Osteoblast (primary cell): ENCODE measurements around the gene SORCS2. TPM values are rescaled to one million over a fixed set of nuclear protein-coding genes. Genes with fewer than 3 reads are reported as not detected.

Source experiments
- DNase-seq: peaks from one replicate; pipeline ENCODE4 v3.0.0; 2011; ENCODE audit warnings: low spot score, mixed read lengths; ENCODE audit not compliant: insufficient read length; ENCODE audit errors: missing footprints
- H2AFZ ChIP-seq: 2 replicates; pipeline ENCODE4 v1.6.0; 2011; ENCODE audit warnings: mild to moderate bottlenecking, low read length
- H3K27ac ChIP-seq: 2 replicates; pipeline ENCODE4 v1.5.1; 2011; ENCODE audit warnings: mild to moderate bottlenecking, low read depth, low read length, moderate library complexity
- H3K27me3 ChIP-seq: 2 replicates; pipeline ENCODE4 v1.6.0; 2012; ENCODE audit warnings: mild to moderate bottlenecking, control low read depth, inconsistent platforms, low read length, moderate library complexity; ENCODE audit not compliant: insufficient read depth
- H3K36me3 ChIP-seq: 2 replicates; pipeline ENCODE4 v1.5.1; 2011; ENCODE audit warnings: mild to moderate bottlenecking, low read length, control low read depth, moderate library complexity; ENCODE audit not compliant: insufficient read depth
- H3K4me1 ChIP-seq: 2 replicates; pipeline ENCODE4 v1.5.1; 2011; ENCODE audit warnings: mild to moderate bottlenecking, low read length, control low read depth, moderate library complexity; ENCODE audit not compliant: insufficient read depth
- H3K4me2 ChIP-seq: 2 replicates; pipeline ENCODE4 v1.6.0; 2011; ENCODE audit warnings: mild to moderate bottlenecking, low read length; ENCODE audit not compliant: insufficient read depth
- H3K4me3 ChIP-seq: fragments of 200-600 bp; sonication (generic); 3 replicates; pipeline ENCODE4 v1.5.1; 2012; ENCODE audit warnings: mild to moderate bottlenecking, low read length, inconsistent platforms; ENCODE audit not compliant: insufficient read depth
- H3K79me2 ChIP-seq: 2 replicates; pipeline ENCODE4 v1.6.0; 2012; ENCODE audit warnings: mild to moderate bottlenecking, low read length, control low read depth, inconsistent platforms; ENCODE audit not compliant: insufficient read depth
- H3K9me3 ChIP-seq: 2 replicates; pipeline ENCODE4 v1.5.1; 2011; ENCODE audit warnings: low read depth, low read length, control low read depth
- H4K20me1 ChIP-seq: 2 replicates; pipeline ENCODE4 v1.6.0; 2012; ENCODE audit warnings: mild to moderate bottlenecking, low read length, control low read depth; ENCODE audit not compliant: insufficient read depth
- total RNA-seq: library from RNA; depleted of rRNA; stranded (reverse); fragments of >200 nt; gene quantifications from 2 replicates; pipeline ENCODE4 v1.2.3, GENCODE V29; 2012
- TF ChIP-seq, protein P1 (sequence below): IDR thresholded peaks from 2 replicates; pipeline ENCODE4 v1.5.1; 2011; ENCODE audit warnings: mild to moderate bottlenecking, low read depth, low read length, moderate library complexity; ENCODE audit errors: extremely low read depth

Gene SORCS2
- total RNA-seq, 1 donor, result 9.0 TPM

DNA sequence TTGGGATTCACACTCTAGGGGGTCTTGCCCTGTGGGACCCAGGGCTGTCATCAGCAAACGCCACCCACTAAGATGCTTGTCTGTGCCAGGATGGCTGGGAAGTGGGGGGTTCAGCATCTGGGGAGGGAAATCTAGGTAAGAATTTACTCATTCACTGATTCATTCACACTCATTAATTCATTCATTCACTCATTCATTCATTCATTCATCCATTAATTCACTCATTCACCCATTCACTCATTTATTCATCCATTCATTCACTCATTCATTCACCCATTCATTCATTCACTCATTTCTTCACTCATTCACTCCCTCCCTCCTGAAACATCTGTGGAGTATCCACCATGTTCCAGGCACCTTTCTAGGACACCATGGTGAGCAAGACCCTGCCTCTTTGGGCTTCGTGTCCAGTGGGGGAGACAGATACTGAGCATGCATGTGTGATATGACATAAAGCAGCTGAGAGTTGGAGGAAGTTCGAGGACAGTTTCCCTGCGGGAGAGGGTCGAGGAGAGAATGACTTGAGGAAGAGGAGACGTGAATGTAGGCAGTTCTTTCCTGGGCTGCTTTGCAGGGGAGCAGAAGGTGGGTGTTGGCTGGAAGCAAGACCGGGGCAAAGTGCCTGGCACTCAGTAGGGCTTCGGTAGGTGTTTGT is 90.6 kb downstream of the SORCS2 start:
- Histone ChIP-seq H3K79me2 (no peaks in the 10 kb centered on the region), H2AFZ (no peak overlapping the region), H3K4me3 (no peak overlapping the region), H3K4me1 (no peaks in the 10 kb centered on the region), H3K27me3 (peaks cover 18% of the 10 kb centered on the region), H3K27ac (no peak overlapping the region), H4K20me1 (no peaks in the 10 kb centered on the region), H3K9me3 (no peaks in the 10 kb centered on the region), H3K36me3 (no peaks in the 10 kb centered on the region), H3K4me2 (no peak overlapping the region)
- TF ChIP-seq, protein P1, sequence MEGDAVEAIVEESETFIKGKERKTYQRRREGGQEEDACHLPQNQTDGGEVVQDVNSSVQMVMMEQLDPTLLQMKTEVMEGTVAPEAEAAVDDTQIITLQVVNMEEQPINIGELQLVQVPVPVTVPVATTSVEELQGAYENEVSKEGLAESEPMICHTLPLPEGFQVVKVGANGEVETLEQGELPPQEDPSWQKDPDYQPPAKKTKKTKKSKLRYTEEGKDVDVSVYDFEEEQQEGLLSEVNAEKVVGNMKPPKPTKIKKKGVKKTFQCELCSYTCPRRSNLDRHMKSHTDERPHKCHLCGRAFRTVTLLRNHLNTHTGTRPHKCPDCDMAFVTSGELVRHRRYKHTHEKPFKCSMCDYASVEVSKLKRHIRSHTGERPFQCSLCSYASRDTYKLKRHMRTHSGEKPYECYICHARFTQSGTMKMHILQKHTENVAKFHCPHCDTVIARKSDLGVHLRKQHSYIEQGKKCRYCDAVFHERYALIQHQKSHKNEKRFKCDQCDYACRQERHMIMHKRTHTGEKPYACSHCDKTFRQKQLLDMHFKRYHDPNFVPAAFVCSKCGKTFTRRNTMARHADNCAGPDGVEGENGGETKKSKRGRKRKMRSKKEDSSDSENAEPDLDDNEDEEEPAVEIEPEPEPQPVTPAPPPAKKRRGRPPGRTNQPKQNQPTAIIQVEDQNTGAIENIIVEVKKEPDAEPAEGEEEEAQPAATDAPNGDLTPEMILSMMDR, result no peak
- no peak for DNase-seq

DNA sequence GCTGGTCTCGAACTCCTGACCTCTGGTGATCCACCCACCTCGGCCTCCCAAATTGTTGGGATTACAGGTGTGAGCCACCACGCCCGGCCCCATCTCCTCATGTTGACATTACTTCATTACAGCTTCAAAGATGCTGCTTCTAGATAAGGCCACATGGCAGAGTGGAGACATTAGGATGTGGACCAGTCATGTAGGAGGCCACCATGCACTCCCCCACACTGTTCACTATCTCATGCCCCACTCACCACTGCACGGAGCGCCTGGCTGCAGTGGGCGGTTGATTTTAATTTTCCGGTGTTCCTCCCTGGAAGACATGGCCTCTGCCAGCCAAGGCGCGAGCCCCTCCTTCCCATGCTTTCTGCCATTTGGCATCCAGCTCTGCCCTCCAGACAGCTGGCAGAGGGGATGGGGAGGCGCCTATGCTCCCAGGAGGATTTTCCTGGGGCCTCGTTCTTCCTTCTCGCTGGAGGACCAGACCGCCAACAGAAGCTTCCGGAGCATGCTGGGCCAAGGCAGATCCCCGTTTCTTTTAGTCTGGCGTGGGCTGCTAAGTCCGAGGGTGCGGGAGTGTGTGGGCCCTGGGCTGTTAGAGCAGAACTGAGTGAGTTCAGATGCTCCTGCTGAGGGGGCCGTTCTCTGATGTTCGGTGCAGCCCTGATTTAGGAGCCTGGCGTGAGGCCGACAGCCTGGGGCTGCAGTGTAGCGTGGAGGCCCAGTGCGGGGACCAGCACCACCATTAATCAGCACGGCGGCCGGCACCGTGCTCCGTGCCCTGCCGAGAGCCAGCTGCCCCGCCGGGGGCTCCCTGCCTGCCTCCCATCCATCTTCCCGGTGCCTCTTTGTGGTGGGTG is 93.1 kb downstream of the SORCS2 start:
- H2AFZ ChIP-seq, result no peak overlapping the region
- H3K79me2 ChIP-seq, result no peaks in the 10 kb centered on the region
- H3K9me3 ChIP-seq, result no peaks in the 10 kb centered on the region
- H3K36me3 ChIP-seq, result no peaks in the 10 kb centered on the region
- H4K20me1 ChIP-seq, result no peaks in the 10 kb centered on the region
- H3K4me2 ChIP-seq, result no peak overlapping the region
- H3K27ac ChIP-seq, result no peak overlapping the region
- no peaks in the 10 kb centered on the region for H3K4me1 ChIP-seq
- no peak overlapping the region for H3K4me3 ChIP-seq
- TF ChIP-seq, protein P1, result no peak
- H3K27me3 ChIP-seq, result peaks cover 22% of the 10 kb centered on the region
- DNase-seq, result no peak

DNA sequence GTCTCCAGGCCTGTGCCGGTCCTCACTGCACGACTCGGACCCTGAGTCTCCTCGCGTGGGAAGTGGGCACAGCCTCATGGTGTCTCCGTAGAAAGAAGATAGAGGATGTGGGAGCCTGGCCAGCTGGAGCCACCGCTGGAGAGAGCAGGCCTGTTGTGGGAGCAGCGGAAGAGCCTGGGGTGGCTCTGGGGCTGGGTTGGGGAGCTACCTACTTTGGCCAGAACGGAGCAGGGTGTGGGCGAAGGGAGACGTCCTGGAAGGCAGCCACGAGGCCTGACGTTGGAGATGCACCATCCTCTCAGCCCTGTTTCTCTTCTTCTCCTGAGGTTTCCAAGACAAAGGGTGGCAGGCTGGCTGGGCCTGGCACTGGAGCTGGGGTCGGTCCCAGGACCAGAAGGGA is 93.8 kb downstream of the SORCS2 start:
- H3K36me3 ChIP-seq, result no peaks in the 10 kb centered on the region
- H3K27me3 ChIP-seq, result peaks cover 22% of the 10 kb centered on the region
- no peaks in the 10 kb centered on the region for H4K20me1 ChIP-seq
- H3K79me2 ChIP-seq, result no peaks in the 10 kb centered on the region
- TF ChIP-seq, protein P1, result no peak
- DNase-seq, result no peak
- H3K4me3 ChIP-seq, result no peak overlapping the region
- no peak overlapping the region for H2AFZ ChIP-seq
- no peaks in the 10 kb centered on the region for H3K9me3 ChIP-seq
- no peak overlapping the region for H3K4me2 ChIP-seq
- no peaks in the 10 kb centered on the region for H3K4me1 ChIP-seq
- H3K27ac ChIP-seq, result no peak overlapping the region

DNA sequence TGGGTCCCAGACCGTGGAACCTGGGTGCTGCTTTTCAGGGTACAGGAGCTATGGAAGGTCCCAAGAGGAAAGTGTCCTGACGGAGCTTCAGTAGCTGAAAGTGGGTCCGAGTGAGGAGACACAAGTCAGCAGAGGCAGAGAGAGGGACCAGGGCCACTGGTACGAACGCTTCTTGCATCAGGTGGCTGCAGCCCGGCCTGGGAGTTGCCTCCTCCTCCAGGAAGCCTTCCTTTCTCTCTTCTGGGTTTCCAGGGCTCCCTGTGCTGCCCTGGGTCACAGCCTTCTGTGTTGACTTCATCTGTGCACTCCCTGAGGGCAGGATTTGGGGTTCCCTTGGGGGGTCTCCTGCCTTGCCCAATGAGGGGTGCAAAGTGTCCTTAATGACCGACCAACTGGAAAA is 94.5 kb downstream of the SORCS2 start:
- peaks cover 22% of the 10 kb centered on the region for H3K27me3 ChIP-seq
- TF ChIP-seq, protein P1, result no peak

More for the DNA sequence above, 94.5 kb downstream of the SORCS2 start:
- H3K4me2 ChIP-seq, result no peak overlapping the region
- H3K9me3 ChIP-seq, result no peaks in the 10 kb centered on the region
- H3K4me1 ChIP-seq, result no peaks in the 10 kb centered on the region
- no peak for DNase-seq
- no peak overlapping the region for H3K27ac ChIP-seq
- H3K79me2 ChIP-seq, result no peaks in the 10 kb centered on the region
- no peaks in the 10 kb centered on the region for H4K20me1 ChIP-seq
- H2AFZ ChIP-seq, result no peak overlapping the region
- no peaks in the 10 kb centered on the region for H3K36me3 ChIP-seq
- no peak overlapping the region for H3K4me3 ChIP-seq
